ENCODE results near the gene PRKG1. TPM values are rescaled to one million over a fixed set of nuclear protein-coding genes. Genes with fewer than 3 reads are reported as not detected.

Gene PRKG1
- total and polyA plus RNA-seq, 2 of the 8 experiments (the other 6 are each of a cell fraction or from before 2014, with no cell fraction given), result 4.2 to 15.2 TPM

GRCh38 chr10:51266496-51266895 lies 192.2 kb downstream of the PRKG1 start:
- Histone ChIP-seq H2BK5ac (ENCODE audit: low read depth, low read length) (no peak overlapping the region), H2BK20ac (ENCODE audit: low read length) (no peak overlapping the region), H4K8ac (ENCODE audit: extremely low read depth, insufficient read depth, low read length) (no peak overlapping the region), H4K91ac (replicated peaks; ENCODE audit: insufficient read length, low read length) (no peak overlapping the region), H3K14ac (ENCODE audit: insufficient read length) (no peak overlapping the region), H4K5ac (ENCODE audit: insufficient read length, low read depth, low read length) (no peak overlapping the region), H3K79me2 (ENCODE audit: control insufficient read depth in 1 of 2, insufficient read depth in 2 of 2, low read length in 2 of 2) (0 out of 4 replicates have a peak, but pooled peaks cover 0 to 3% of the 10 kb centered on the region in 2 experiments), H3K27me3 (replicated peaks in 1 of 4; ENCODE audit: control insufficient read depth in 3 of 4, extremely low read depth in 1 of 4, insufficient read depth in 3 of 4, low read length in 3 of 4) (no peaks in the 10 kb centered on the region), H2BK120ac (replicated peaks; ENCODE audit: low read depth, low read length) (no peak overlapping the region), H3K56ac (replicated peaks; ENCODE audit: insufficient read length, low read depth, low read length) (no peak overlapping the region), H3K9ac (replicated peaks in 1 of 4; ENCODE audit: extremely low read depth in 1 of 4, low read depth in 3 of 4, low read length in 3 of 4) (no peak overlapping the region), H3K4me3 (ENCODE audit: extremely low read depth in 1 of 4, insufficient read depth in 2 of 4, low read depth in 3 of 4, low read length in 4 of 4) (no peak overlapping the region), H2AK5ac (ENCODE audit: low read depth, low read length) (no peak overlapping the region), H2AFZ (ENCODE audit: low read length) (no peak overlapping the region), H3K23me2 (ENCODE audit: low read depth, low read length) (no peaks in the 10 kb centered on the region), H3K9me3 (ENCODE audit: insufficient read depth in 2 of 2, low read depth in 1 of 2, low read length in 1 of 2) (no peaks in the 10 kb centered on the region), H4K20me1 (replicated peaks in 1 of 2; ENCODE audit: control insufficient read depth in 1 of 2, insufficient read depth in 2 of 2, low read length in 2 of 2) (no peaks in the 10 kb centered on the region), H3K23ac (ENCODE audit: insufficient read length) (no peak overlapping the region), H3K4ac (replicated peaks; ENCODE audit: insufficient read length, low read depth, low read length) (no peak overlapping the region), H3K4me1 (replicated peaks in 1 of 4; ENCODE audit: control insufficient read depth in 3 of 4, insufficient read depth in 4 of 4, low read length in 3 of 4) (peaks cover 0 to 22% (median 4%) of the 10 kb centered on the region in 4 experiments; a peak in 4 of 7 replicates), H3K18ac (ENCODE audit: extremely low read depth, low read length) (no peak overlapping the region), H2BK15ac (ENCODE audit: low read length) (no peak overlapping the region), H3K27ac (ENCODE audit: low read depth, low read length) (no peak overlapping the region), H2BK12ac (ENCODE audit: low read depth, low read length) (no peak overlapping the region), H3K79me1 (ENCODE audit: low read depth, low read length) (no peaks in the 10 kb centered on the region), H3K4me2 (ENCODE audit: insufficient read depth in 1 of 2, low read depth in 2 of 2, low read length in 2 of 2) (no peak overlapping the region), H3K36me3 (ENCODE audit: control insufficient read depth in 2 of 4, insufficient read depth in 4 of 4, low read length in 3 of 4) (no peaks in the 10 kb centered on the region)
- WGBS, 2 experiments (ENCODE audit: extremely low coverage in 1 of 2, insufficient coverage in 1 of 2, insufficient read length in 1 of 2, insufficient replicate concordance in 2 of 2, low coverage in 1 of 2, low lambda C conversion rate in 2 of 2, missing lambda C conversion rate in 1 of 2), result 91% methylated on average over 3 of the region's 3 CpGs; no CpG with 5 or more reads in 1 of the 2 experiments
- FAIRE-seq, result no peak
- POLR2A ChIA-PET (ENCODE audit: partially characterized antibody), result interaction anchor here (0.6 to 1.6 kb wide), 2 partner anchors 10 to 16 kb away, joined by 4 to 5 read pairs; no protein-coding TSS in a partner anchor
- DNase-seq (ENCODE audit: low read depth in 1 of 2, low spot score in 2 of 2), result no peak
- CTCF ChIA-PET (ENCODE audit: partially characterized antibody), result interaction anchor here (0.8 to 1.6 kb wide), 3 partner anchors 9 to 183 kb away, joined by 3 to 7 read pairs (median 4); no protein-coding TSS in a partner anchor
- TF ChIP-seq CTCF (IDR thresholded peaks at IDR 0.05; ENCODE audit: control extremely low read depth in 1 of 3, insufficient read depth in 1 of 3, low read depth in 1 of 3, low read length in 3 of 3) (no peak), KDM5A (IDR thresholded peaks at IDR 0.05; ENCODE audit: low read length) (no peak), SP2 (IDR thresholded peaks at IDR 0.05; ENCODE audit: low read length) (no peak), SIX5 (IDR thresholded peaks at IDR 0.05; ENCODE audit: low read depth, low read length) (no peak), JUND (IDR thresholded peaks at IDR 0.05; ENCODE audit: low read length) (no peak), EP300 (IDR thresholded peaks at IDR 0.05; ENCODE audit: borderline replicate concordance in 1 of 2, low read depth in 2 of 2, low read length in 2 of 2) (no peak), MAX (IDR thresholded peaks at IDR 0.05) (no peak), TBP (IDR thresholded peaks at IDR 0.05; ENCODE audit: low read depth, low read length) (no peak), HDAC6 (IDR thresholded peaks at IDR 0.05; ENCODE audit: low read depth, low read length) (no peak), BACH1 (IDR thresholded peaks at IDR 0.05; ENCODE audit: low read length) (no peak), KDM4A (IDR thresholded peaks at IDR 0.05; ENCODE audit: low read depth, low read length, severe bottlenecking) (no peak)

Data from H1 (cell line).